HepG2 (cell line): ENCODE data around the gene IFIH1. TPM values are rescaled to one million over a fixed set of nuclear protein-coding genes. Genes with fewer than 3 reads are reported as not detected.

Source experiments
- FOXA3 ChIP-seq: IDR thresholded peaks from 2 replicates; pipeline ENCODE4 v1.6.1; 2016; ENCODE audit warnings: missing genetic modification reagents, missing compliant biosample characterization
- FOXO4 ChIP-seq: sonication (generic); formaldehyde crosslinking; conservative IDR thresholded peaks from 2 replicates; pipeline ENCODE4 v1.8.1; 2023; ENCODE audit warnings: missing genetic modification reagents
- HBP1 ChIP-seq: IDR thresholded peaks from 2 replicates; pipeline ENCODE4 v1.6.1; 2016; ENCODE audit warnings: low read depth, control low read depth
- KAT7 ChIP-seq: IDR thresholded peaks from 2 replicates; pipeline ENCODE4 v1.6.1; 2018; ENCODE audit warnings: borderline replicate concordance, missing compliant biosample characterization
- POLR2AphosphoS5 ChIP-seq: IDR thresholded peaks from 2 replicates; pipeline ENCODE4 v1.6.1; 2012; ENCODE audit warnings: low read depth, low read length
- RBAK ChIP-seq: sonication (generic); formaldehyde crosslinking; IDR thresholded peaks from 2 replicates; pipeline ENCODE4 v1.5.1; 2020; ENCODE audit warnings: mild to moderate bottlenecking, missing genetic modification reagents
- RFXAP ChIP-seq: sonication (generic); formaldehyde crosslinking; IDR thresholded peaks from 2 replicates; pipeline ENCODE4 v1.4.0; 2020; ENCODE audit warnings: missing genetic modification reagents, borderline replicate concordance
- RXRA ChIP-seq: sonication (generic); formaldehyde crosslinking; IDR thresholded peaks from 2 replicates; pipeline ENCODE4 v1.5.1; 2020; ENCODE audit warnings: missing genetic modification reagents
- SMYD3 ChIP-seq: sonication (generic); formaldehyde crosslinking; IDR thresholded peaks from 2 replicates; pipeline ENCODE4 v1.8.1; 2023; ENCODE audit warnings: mild to moderate bottlenecking, missing genetic modification reagents
- SRF ChIP-seq: IDR thresholded peaks from 2 replicates; pipeline ENCODE4 v1.6.1; 2011; ENCODE audit warnings: mild to moderate bottlenecking, low read depth, low read length, moderate library complexity
- ZNF441 ChIP-seq: sonication (generic); formaldehyde crosslinking; IDR thresholded peaks from 2 replicates; pipeline ENCODE4 v1.7.0; 2021; ENCODE audit warnings: missing genetic modification reagents, borderline replicate concordance
- ZNF570 ChIP-seq: sonication (generic); formaldehyde crosslinking; IDR thresholded peaks from 2 replicates; pipeline ENCODE4 v1.4.0; 2020; ENCODE audit warnings: mild to moderate bottlenecking, missing genetic modification reagents, borderline replicate concordance
- ZNF614 ChIP-seq: IDR thresholded peaks from 2 replicates; pipeline ENCODE4 v1.6.1; 2018; ENCODE audit warnings: missing biosample characterization, missing genetic modification reagents, inconsistent platforms, borderline replicate concordance
- ZNF709 ChIP-seq: sonication (generic); formaldehyde crosslinking; IDR thresholded peaks from 2 replicates; pipeline ENCODE4 v1.5.0; 2020; ENCODE audit warnings: mild to moderate bottlenecking, missing genetic modification reagents
- ZNF816 ChIP-seq: sonication (generic); formaldehyde crosslinking; IDR thresholded peaks from 2 replicates; pipeline ENCODE4 v1.8.0; 2022; ENCODE audit warnings: missing genetic modification reagents, mild to moderate bottlenecking, borderline replicate concordance
- polyA plus RNA-seq, 8 experiments: library from polyadenylated mRNA; depleted of rRNA in 3 of 8; stranded (reverse) in 7 of 8; unstranded in 1 of 8; fragments of >200 nt; fragmentation: Illumina TruSeq in 4 of 8; extraction: Trizol in 4 of 8; gene quantifications; 2 replicates each; pipeline versions ENCODE4 v1.2.1 to v1.2.3, GENCODE V29; 2011 to 2016; ENCODE audit warnings: low read depth in 4 of 8, missing spikeins in 1 of 8, mixed read lengths in 1 of 8; ENCODE audit not compliant: insufficient read depth in 1 of 8
- total RNA-seq, 5 experiments: library from RNA; depleted of rRNA; stranded (reverse); fragments of >200 nt; fragmentation: Illumina TruSeq; extraction: Trizol; gene quantifications; 2 replicates each; pipeline ENCODE4 v1.2.3, GENCODE V29; 2016; ENCODE audit warnings: low read depth in 1 of 5
- TF ChIP-seq, protein P1 (sequence below): sonication (generic); formaldehyde crosslinking; IDR thresholded peaks from 2 replicates; pipeline ENCODE4 v1.4.0; 2020; ENCODE audit warnings: missing genetic modification reagents, low read depth, mild to moderate bottlenecking, borderline replicate concordance
- TF ChIP-seq, protein P2 (sequence below): sonication (generic); formaldehyde crosslinking; IDR thresholded peaks from 2 replicates; pipeline ENCODE4 v1.4.0; 2020; ENCODE audit warnings: missing genetic modification reagents
- TF ChIP-seq, protein P3 (sequence below), 2 experiments: sonication (generic) in 1 of 2; formaldehyde crosslinking in 1 of 2; IDR thresholded peaks; 2 replicates each; pipeline versions ENCODE4 v1.5.1 to v1.6.1; 2011 to 2020; ENCODE audit warnings: borderline replicate concordance in 1 of 2, low read depth in 1 of 2, low read length in 1 of 2, mild to moderate bottlenecking in 1 of 2, missing genetic modification reagents in 1 of 2, moderate library complexity in 1 of 2

Gene IFIH1
- total and polyA plus RNA-seq, 2 of the 13 experiments (the other 11 are each of a cell fraction or from before 2014, with no cell fraction given) = 1.5 to 11.5 TPM

DNA sequence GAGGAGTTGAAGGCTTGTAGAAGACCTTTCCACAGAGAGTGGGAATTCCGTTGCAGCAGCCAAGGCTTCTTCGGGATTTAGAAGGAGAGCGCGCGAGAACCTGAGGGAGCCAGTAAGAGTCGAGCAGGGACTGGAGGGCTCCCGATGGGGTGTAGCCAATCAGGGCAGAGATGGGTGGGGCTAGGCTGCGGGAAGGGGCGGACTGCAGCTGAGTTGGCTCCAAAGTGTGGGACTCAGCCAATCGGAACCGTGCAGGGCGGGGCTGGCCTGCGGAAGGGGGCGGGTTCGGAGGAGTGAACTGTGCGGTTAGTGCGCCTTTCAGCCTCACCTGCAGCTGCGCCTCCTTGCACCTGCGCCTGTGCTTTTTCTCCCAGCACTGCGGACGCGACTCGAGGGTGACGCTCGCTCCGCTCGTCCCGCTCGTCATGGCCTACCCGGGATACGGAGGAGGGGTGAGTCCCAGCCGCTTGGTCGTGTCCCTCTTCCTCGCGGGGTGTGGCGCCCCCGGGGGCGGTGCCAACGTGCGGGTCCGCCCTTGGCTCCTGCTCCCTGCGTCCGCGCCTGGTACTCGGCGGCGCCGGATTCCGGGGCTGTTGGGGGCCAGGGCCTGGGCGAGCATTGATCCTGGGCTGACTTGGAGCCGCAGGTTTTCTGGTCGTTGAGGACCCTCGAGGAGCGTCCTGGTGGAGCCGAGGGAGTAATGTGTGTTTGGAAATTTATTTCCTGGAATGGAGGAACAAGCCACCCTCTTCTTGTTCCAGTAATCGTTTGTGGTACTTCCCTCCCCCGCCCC, 25.5 kb upstream of the IFIH1 start, which contains the start of gene GCA (continued):
- TF ChIP-seq HBP1 (CRISPR knock-in tag) (peak; percentile 75), ZNF441 (CRISPR knock-in tag) (peak; percentile 89), SMYD3 (peak; percentile 73; the same call in 1 of the 2 replicates), RFXAP (CRISPR knock-in tag) (peak; percentile 80; the same call in 1 of the 2 replicates), ZNF614 (peak; percentile 82; the same call in 1 of the 2 replicates), RXRA (peak; percentile 70; the same call in 1 of the 2 replicates), FOXA3 (peak; percentile 6; the same call in 1 of the 2 replicates), POLR2AphosphoS5 (peak; percentile 82), KAT7 (CRISPR knock-in tag) (no peak; the same call in none of the 2 replicates), SRF (no peak), FOXO4 (CRISPR knock-in tag) (0 out of 2 replicates have a peak, but pooled peaks have one; percentile 88), ZNF816 (CRISPR knock-in tag) (peak; percentile 70), ZNF570 (CRISPR knock-in tag) (no peak), ZNF709 (CRISPR knock-in tag) (peak; percentile 82; the same call in 1 of the 2 replicates), RBAK (peak; percentile 55; the same call in 1 of the 2 replicates)
- TF ChIP-seq, protein P1, sequence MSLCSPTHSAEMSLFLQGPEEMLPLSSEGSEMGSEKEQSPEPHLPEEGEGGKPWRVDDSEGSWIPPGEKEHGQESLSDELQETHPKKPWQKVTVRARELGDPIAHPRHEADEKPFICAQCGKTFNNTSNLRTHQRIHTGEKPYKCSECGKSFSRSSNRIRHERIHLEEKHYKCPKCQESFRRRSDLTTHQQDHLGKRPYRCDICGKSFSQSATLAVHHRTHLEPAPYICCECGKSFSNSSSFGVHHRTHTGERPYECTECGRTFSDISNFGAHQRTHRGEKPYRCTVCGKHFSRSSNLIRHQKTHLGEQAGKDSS (CRISPR knock-in tag) = peak; percentile 82; the same call in 1 of the 2 replicates
- TF ChIP-seq, protein P2, sequence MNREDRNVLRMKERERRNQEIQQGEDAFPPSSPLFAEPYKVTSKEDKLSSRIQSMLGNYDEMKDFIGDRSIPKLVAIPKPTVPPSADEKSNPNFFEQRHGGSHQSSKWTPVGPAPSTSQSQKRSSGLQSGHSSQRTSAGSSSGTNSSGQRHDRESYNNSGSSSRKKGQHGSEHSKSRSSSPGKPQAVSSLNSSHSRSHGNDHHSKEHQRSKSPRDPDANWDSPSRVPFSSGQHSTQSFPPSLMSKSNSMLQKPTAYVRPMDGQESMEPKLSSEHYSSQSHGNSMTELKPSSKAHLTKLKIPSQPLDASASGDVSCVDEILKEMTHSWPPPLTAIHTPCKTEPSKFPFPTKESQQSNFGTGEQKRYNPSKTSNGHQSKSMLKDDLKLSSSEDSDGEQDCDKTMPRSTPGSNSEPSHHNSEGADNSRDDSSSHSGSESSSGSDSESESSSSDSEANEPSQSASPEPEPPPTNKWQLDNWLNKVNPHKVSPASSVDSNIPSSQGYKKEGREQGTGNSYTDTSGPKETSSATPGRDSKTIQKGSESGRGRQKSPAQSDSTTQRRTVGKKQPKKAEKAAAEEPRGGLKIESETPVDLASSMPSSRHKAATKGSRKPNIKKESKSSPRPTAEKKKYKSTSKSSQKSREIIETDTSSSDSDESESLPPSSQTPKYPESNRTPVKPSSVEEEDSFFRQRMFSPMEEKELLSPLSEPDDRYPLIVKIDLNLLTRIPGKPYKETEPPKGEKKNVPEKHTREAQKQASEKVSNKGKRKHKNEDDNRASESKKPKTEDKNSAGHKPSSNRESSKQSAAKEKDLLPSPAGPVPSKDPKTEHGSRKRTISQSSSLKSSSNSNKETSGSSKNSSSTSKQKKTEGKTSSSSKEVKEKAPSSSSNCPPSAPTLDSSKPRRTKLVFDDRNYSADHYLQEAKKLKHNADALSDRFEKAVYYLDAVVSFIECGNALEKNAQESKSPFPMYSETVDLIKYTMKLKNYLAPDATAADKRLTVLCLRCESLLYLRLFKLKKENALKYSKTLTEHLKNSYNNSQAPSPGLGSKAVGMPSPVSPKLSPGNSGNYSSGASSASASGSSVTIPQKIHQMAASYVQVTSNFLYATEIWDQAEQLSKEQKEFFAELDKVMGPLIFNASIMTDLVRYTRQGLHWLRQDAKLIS (CRISPR knock-in tag) = no peak
- TF ChIP-seq, protein P3, sequence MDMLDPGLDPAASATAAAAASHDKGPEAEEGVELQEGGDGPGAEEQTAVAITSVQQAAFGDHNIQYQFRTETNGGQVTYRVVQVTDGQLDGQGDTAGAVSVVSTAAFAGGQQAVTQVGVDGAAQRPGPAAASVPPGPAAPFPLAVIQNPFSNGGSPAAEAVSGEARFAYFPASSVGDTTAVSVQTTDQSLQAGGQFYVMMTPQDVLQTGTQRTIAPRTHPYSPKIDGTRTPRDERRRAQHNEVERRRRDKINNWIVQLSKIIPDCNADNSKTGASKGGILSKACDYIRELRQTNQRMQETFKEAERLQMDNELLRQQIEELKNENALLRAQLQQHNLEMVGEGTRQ (IDR thresholded peaks at IDR 0.05; ENCODE audit: low read depth, low read length) = no peak
- TF ChIP-seq, protein P3 (CRISPR knock-in tag; IDR thresholded peaks at IDR 0.05; ENCODE audit: borderline replicate concordance) = no peak; the same call in 1 of the 2 replicates
